SU-DHL-6 (cell line): ENCODE measurements around the gene PRR35.

Experiments
- EZH2phosphoT487 ChIP-seq: fragments of 200-600 bp; sonication (generic), shearing (Covaris generic); conservative IDR thresholded peaks from 2 replicates; pipeline ENCODE4 v1.6.1; 2018; ENCODE audit warnings: mild to moderate bottlenecking, antibody characterized with exemption, low read length, moderate library complexity, mixed read lengths
- TF ChIP-seq, protein P1 (sequence below): fragments of 200-600 bp; sonication (generic); IDR thresholded peaks from one replicate; pipeline ENCODE4 v1.5.1; 2017; ENCODE audit warnings: antibody characterized with exemption, mild to moderate bottlenecking, low read length, moderate library complexity; ENCODE audit not compliant: insufficient read depth, poor library complexity, severe bottlenecking

DNA sequence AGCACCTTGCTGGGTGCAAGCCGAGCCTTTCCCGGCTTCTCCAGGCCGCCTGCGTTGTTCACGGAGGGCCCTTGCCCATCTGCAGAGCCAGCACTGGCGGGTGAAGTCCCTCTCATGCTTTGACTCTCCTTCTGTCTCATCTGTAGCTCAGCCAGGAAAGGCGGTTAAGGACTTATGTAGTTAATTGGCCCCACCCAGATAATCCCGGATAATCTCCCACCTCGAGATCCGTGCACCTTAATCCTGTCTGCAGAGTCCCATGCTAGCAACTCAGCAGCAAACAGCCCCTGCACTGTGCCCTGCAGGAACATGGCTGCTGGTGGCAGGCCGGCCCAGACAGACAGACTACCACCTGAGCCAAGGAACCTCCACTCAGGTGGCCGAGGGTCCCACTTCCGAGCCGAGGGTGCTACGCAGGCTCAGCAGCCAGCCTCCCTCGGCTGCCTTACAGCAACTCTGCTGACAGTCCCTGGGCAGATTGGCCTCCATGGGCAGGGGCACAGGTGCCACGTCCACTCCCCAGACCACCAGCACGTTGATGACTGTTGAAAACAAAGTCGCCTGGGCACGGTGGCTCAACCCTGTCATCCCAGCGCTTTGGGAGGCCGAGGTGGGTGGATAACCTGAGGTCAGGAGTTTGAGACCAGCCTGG, 46.6 kb downstream of the PRR35 start:
- no peak for TF ChIP-seq EZH2phosphoT487
- TF ChIP-seq, protein P1, sequence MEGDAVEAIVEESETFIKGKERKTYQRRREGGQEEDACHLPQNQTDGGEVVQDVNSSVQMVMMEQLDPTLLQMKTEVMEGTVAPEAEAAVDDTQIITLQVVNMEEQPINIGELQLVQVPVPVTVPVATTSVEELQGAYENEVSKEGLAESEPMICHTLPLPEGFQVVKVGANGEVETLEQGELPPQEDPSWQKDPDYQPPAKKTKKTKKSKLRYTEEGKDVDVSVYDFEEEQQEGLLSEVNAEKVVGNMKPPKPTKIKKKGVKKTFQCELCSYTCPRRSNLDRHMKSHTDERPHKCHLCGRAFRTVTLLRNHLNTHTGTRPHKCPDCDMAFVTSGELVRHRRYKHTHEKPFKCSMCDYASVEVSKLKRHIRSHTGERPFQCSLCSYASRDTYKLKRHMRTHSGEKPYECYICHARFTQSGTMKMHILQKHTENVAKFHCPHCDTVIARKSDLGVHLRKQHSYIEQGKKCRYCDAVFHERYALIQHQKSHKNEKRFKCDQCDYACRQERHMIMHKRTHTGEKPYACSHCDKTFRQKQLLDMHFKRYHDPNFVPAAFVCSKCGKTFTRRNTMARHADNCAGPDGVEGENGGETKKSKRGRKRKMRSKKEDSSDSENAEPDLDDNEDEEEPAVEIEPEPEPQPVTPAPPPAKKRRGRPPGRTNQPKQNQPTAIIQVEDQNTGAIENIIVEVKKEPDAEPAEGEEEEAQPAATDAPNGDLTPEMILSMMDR = no peak
